OCI-LY3 (cell line): ENCODE results near the gene HINFP.

Experiments used
- H2AFZ ChIP-seq: fragments of 200-600, 300-600 bp; shearing (Covaris generic); 2 replicates; pipeline ENCODE4 v1.6.0; 2014; ENCODE audit warnings: antibody characterized with exemption, low read depth, low read length
- H3K27ac ChIP-seq: fragments of 200-600, 300-600 bp; sonication (generic); 2 replicates; pipeline ENCODE4 v1.5.1; 2014; ENCODE audit warnings: mild to moderate bottlenecking, low read length, moderate library complexity, mixed read lengths
- H3K27me3 ChIP-seq: fragments of 200-600, 300-600 bp; sonication (generic); 2 replicates; pipeline ENCODE4 v1.6.1; 2014; ENCODE audit warnings: low read depth, low read length, mixed read lengths
- H3K36me3 ChIP-seq: fragments of 200-600, 300-600 bp; sonication (generic); replicated peaks from 2 replicates; pipeline ENCODE3; 2014; ENCODE audit warnings: low read depth, low read length, mixed read lengths
- H3K4me1 ChIP-seq: fragments of 300-600, 200-600 bp; sonication (generic); 2 replicates; pipeline ENCODE4 v1.6.1; 2014; ENCODE audit warnings: low read length, mixed read lengths
- H3K4me2 ChIP-seq: fragments of 200-600, 300-600 bp; sonication (generic); 2 replicates; pipeline ENCODE4 v1.6.1; 2014; ENCODE audit warnings: low read length, mixed read lengths
- H3K4me3 ChIP-seq: fragments of 300-600, 200-600 bp; sonication (generic); 2 replicates; pipeline ENCODE4 v1.5.1; 2014; ENCODE audit warnings: antibody characterized with exemption, mild to moderate bottlenecking, low read length, moderate library complexity
- H3K79me2 ChIP-seq: fragments of 300-600, 200-600 bp; shearing (Covaris generic); 2 replicates; pipeline ENCODE4 v1.6.1; 2014; ENCODE audit warnings: mild to moderate bottlenecking, low read length, mixed read lengths
- H3K9ac ChIP-seq: fragments of 300-600, 200-600 bp; shearing (Covaris generic); 2 replicates; pipeline ENCODE4 v1.6.0; 2014; ENCODE audit warnings: mild to moderate bottlenecking, low read length, moderate library complexity
- H3K9me3 ChIP-seq: fragments of 200-600, 300-600 bp; shearing (Covaris generic); 2 replicates; pipeline ENCODE4 v1.6.1; 2014; ENCODE audit warnings: low read length, mixed read lengths; ENCODE audit not compliant: insufficient read depth
- H4K20me1 ChIP-seq: fragments of 200-600, 300-600 bp; sonication (generic); 2 replicates; pipeline ENCODE4 v1.6.1; 2016; ENCODE audit warnings: low read length, mixed read lengths; ENCODE audit not compliant: insufficient read depth
- CTCF ChIP-seq: fragments of 200-600, 300-600 bp; sonication (generic); IDR thresholded peaks from 2 replicates; pipeline ENCODE4 v1.5.1; 2014; ENCODE audit warnings: antibody characterized with exemption, low read length, low read depth
- EZH2phosphoT487 ChIP-seq: fragments of 200-600 bp; shearing (Covaris generic); IDR thresholded peaks from 2 replicates; pipeline ENCODE4 v1.6.1; 2018; ENCODE audit warnings: antibody characterized with exemption, mixed run types, low read depth

HINFP gene

GRCh38 chr11:119168471-119169281 is 47.3 kb downstream of the HINFP start, which contains the start of gene NLRX1:
NLRX1 (plus strand) TSS chr11:119168725; CDS start chr11:119171404, 2,679 bp downstream.
- Histone ChIP-seq H3K9me3 (no peaks in the 10 kb centered on the region), H3K27me3 (no peaks in the 10 kb centered on the region), H2AFZ (peak within 1 kb of the TSS; percentile 77), H3K79me2 (no peaks in the 10 kb centered on the region), H3K27ac (peak within 1 kb of the TSS; percentile 56), H3K4me3 (peak within 1 kb of the TSS; percentile 85), H3K36me3 (no peaks in the 10 kb centered on the region), H3K4me1 (peaks cover 3% of the 10 kb centered on the region; the same call in 1 of the 2 replicates), H4K20me1 (no peaks in the 10 kb centered on the region), H3K9ac (peak within 1 kb of the TSS; percentile 87), H3K4me2 (peak within 1 kb of the TSS; percentile 70)
- TF ChIP-seq CTCF, result peak; percentile 77
- TF ChIP-seq EZH2phosphoT487, result no peak

GRCh38 chr11:119169282-119169719 is 47.9 kb downstream of the HINFP start:
- Histone ChIP-seq H3K9me3 (no peaks in the 10 kb centered on the region), H2AFZ (peak overlapping the region; percentile 77)
- TF ChIP-seq EZH2phosphoT487, result no peak
- TF ChIP-seq CTCF, result no peak

GRCh38 chr11:119172513-119172912 is 51.1 kb downstream of the HINFP start:
- Histone ChIP-seq H3K9ac (no peak overlapping the region), H3K4me1 (peaks cover 3% of the 10 kb centered on the region; the same call in 1 of the 2 replicates), H2AFZ (no peak overlapping the region), H3K27ac (no peak overlapping the region), H4K20me1 (no peaks in the 10 kb centered on the region), H3K4me3 (no peak overlapping the region), H3K36me3 (peaks cover 2% of the 10 kb centered on the region), H3K9me3 (no peaks in the 10 kb centered on the region), H3K79me2 (no peaks in the 10 kb centered on the region), H3K27me3 (no peaks in the 10 kb centered on the region), H3K4me2 (no peak overlapping the region)
- TF ChIP-seq CTCF (no peak), EZH2phosphoT487 (no peak)

More at GRCh38 chr11:119169282-119169719, 47.9 kb downstream of the HINFP start:
- Histone ChIP-seq H3K27me3 (no peaks in the 10 kb centered on the region), H3K4me2 (peak overlapping the region; percentile 70), H4K20me1 (no peaks in the 10 kb centered on the region), H3K9ac (peak overlapping the region; percentile 87), H3K36me3 (no peaks in the 10 kb centered on the region), H3K4me1 (peaks cover 3% of the 10 kb centered on the region; the same call in 1 of the 2 replicates), H3K79me2 (no peaks in the 10 kb centered on the region), H3K27ac (peak overlapping the region; percentile 56), H3K4me3 (peak overlapping the region; percentile 85)

- H3K27ac ChIP-seq, result no peak overlapping the region
- no peaks in the 10 kb centered on the region for H3K9me3 ChIP-seq
- no peaks in the 10 kb centered on the region for H3K79me2 ChIP-seq
- peaks cover 2% of the 10 kb centered on the region for H3K36me3 ChIP-seq
- H3K27me3 ChIP-seq, result no peaks in the 10 kb centered on the region
- no peak overlapping the region for H2AFZ ChIP-seq
- no peak overlapping the region for H3K4me3 ChIP-seq
- peaks cover 6% of the 10 kb centered on the region; the same call in 1 of the 2 replicates for H3K4me1 ChIP-seq
- H3K9ac ChIP-seq, result no peak overlapping the region
- H3K4me2 ChIP-seq, result no peak overlapping the region
- TF ChIP-seq CTCF, result no peak
- no peak for TF ChIP-seq EZH2phosphoT487
- no peaks in the 10 kb centered on the region for H4K20me1 ChIP-seq
Observed at GRCh38 chr11:119173453-119173852, 52.1 kb downstream of the HINFP start.
